HG02938 (cell line): ENCODE measurements around the gene LRRTM3.
A peak's percentile ranks its signal among the peaks of the same experiment; 100 is the strongest.

Source experiments
- ATAC-seq: cut with Tn5 transposase; IDR thresholded peaks from one replicate; pipeline ENCODE4 v1.9.1; 2021; ENCODE audit warnings: mild to moderate bottlenecking, moderate library complexity; ENCODE audit not compliant: unreplicated experiment

The LRRTM3 gene

DNA sequence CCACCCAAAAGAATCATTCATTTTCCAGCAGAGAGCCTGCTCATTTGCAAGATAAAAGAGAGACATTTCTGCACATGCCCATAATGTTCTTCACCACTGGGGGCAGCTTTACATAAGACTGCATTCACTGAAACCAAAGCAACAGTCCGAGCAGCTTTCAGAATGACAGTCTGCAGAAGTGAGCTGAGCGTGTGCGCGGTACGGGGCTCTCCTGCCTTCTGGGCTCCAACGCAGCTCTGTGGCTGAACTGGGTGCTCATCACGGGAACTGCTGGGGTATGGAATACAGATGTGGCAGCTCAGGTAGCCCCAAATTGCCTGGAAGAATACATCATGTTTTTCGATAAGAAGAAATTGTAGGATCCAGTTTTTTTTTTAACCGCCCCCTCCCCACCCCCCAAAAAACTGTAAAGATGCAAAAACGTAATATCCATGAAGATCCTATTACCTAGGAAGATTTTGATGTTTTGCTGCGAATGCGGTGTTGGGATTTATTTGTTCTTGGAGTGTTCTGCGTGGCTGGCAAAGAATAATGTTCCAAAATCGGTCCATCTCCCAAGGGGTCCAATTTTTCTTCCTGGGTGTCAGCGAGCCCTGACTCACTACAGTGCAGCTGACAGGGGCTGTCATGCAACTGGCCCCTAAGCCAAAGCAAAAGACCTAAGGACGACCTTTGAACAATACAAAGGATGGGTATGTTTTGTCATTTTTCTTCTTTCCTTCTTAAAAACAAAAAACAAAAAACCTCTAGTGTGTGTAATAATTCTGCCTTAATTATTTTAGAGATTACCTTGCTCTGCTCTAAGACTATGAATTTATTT, at the start of gene LRRTM3:
Gene LRRTM3, plus strand, starts transcription at position 141 of the 820 bp plus-strand sequence.
- ATAC-seq: peak; percentile 100

DNA sequence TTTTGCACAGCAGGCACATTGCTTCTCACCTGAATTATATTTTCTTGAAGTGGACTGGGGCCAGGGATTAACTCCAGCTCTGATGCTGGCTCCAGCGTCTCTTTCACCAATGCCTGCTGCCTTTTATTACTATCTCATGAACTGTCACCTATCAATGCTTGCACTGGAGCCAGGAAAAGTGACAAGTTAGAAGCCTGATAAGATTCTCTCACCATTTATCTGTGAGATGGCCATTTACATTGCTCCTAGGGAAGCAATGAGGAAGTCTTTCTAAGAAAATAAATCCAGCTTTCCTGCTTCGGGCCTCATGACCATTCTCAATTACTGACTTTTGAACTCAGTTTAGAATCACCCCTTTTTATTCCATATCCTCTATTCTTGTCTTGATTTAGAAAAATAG, 48.5 kb upstream of the LRRTM3 start:
- ATAC-seq: no peak

DNA sequence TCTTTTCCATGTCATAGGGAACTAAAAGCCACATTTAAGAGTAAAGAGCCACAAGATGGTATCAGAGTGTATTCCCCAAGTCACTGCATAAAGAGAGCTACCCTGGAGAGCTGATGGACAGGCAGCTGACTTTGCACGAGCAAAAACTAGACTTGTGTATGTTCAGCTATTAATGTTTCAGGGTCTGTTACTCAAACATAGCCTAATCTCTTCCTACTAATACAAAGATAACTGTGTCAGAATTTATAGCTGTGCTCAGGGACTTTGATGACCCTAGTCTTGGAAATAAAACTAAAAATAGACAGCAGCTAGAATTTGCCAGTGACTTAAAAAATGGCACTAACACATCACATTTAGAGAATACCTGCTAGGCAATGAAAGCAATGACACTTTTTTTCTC, 45.5 kb upstream of the LRRTM3 start:
- ATAC-seq: no peak

DNA sequence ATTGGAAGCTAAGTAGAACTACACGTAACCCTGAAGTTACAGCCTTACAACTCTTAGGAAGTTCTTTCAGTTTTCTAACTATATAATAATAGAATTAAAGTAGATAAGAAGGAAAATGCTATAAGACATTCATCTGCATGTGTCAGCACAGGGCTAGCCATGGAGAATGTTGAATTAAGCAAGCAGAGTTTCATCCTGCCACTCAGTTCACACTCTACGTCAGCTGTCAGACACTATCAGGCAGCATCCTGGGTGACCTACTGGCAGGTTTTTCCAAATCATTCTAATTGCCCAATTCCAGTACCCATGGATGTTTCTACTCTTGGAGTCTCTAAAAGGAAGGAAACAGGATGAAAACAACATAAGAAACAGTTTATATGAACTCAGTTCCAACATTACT, 45.0 kb upstream of the LRRTM3 start:
- ATAC-seq: no peak

DNA sequence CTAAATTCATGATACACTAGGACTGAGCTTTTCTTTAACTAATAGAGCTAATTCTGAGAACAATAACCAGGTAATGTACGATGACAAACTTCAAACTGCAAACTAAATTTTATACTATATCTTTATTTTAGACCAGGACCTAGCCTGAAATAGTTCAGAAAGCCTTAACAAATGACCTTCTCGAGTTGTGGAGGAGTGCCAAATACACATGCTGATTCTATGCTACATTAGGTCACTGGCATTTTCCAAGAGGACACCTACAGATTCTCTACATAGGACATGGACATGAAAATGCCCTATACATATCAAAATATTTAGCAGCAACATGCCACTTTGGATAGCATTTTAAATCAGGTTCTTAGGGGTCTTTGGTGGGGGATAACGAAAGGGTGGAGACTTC, 44.0 kb upstream of the LRRTM3 start:
- ATAC-seq: no peak

DNA sequence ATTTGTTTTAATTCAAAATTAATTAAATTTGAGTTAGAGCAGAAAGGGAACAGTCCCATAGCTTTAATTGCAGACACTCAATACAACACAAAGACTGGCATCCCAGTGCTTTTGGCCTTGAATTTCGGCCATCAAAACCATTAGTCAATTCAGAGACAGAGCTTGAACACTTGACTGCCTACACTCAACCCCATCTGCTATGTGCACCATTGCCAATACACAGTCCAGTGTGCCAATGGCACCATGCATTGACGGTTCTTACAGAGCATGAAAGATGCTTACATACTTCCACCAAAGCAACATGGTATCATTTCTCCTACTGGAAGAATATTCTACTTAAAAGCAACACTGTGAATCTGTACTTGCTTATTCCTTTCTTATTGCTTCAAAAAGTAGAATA, 43.6 kb upstream of the LRRTM3 start:
- ATAC-seq: no peak

DNA sequence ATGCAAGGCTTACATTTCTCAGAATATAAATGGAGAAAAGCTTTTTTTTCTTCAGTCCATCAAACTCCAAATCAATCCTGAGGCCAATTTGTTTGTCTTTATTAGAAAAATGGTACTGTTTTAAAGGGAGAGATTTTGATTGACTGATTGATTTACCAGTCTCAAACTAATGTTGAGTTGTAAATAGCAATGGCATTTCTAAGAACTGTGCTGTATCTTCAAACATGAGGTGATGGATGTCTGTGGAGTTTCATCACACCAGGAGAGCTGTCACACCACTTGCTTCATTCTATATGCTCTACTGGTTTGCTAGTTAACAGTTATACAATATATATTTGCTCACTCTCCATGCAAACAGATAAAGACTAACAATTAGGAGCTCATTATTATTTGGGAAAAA, 39.0 kb upstream of the LRRTM3 start:
- ATAC-seq: no peak

DNA sequence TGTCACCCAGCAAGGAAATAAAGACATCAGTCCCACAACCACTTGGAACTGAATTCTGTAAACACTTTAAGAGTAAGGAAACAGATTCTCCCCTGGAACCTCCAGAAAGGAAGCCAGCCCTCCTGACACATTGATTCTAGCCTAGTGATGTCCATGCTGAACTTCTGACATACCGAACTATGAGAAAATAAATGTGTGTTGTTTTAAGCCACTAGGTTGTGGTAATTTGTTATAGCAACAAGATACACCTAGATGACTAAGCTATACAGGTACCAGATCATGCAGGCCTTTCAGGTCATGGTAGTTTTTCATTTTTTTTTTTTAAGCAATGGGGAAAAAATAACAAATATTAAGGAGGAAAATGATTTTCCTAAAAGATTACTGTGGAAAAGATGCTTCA, 37.6 kb upstream of the LRRTM3 start:
- ATAC-seq: no peak

DNA sequence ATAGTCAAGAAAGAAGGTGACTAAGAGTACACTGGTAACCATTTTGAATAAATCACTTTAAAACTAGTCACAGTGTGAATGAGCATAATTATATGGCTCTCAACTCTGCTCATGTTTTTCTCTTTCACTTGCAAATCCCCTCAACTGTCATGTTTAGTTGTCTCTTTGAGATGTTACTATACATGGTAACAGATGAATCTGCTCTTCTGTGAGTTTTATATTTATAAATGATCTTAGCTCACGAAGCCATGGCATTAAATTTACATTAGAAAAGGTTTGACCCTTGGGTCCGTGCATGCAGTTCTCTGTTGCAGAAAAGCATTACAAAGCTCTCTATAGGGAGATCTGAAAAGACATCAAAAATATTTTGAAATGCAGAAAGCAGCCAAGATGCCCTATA, 33.0 kb upstream of the LRRTM3 start:
- no peak for ATAC-seq

DNA sequence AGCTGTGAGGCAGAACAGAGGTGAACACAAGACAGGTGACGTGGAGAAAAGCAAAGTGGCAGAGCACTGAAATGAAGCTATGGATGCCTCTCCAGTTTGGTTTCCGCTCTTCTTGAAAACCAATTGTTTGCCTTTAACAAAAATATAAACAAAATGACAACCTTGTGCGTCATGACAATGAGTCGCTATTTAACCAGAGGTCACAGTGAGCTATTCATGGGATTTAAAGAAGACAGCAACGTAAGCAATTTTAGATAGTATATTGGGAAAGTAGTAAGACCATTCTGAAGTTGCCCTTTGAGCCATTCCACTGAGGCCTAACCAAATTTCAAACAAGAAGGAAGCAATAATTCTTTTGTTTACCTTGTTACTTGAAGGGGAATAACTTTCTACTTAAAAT, 15.2 kb upstream of the LRRTM3 start:
- ATAC-seq: no peak

DNA sequence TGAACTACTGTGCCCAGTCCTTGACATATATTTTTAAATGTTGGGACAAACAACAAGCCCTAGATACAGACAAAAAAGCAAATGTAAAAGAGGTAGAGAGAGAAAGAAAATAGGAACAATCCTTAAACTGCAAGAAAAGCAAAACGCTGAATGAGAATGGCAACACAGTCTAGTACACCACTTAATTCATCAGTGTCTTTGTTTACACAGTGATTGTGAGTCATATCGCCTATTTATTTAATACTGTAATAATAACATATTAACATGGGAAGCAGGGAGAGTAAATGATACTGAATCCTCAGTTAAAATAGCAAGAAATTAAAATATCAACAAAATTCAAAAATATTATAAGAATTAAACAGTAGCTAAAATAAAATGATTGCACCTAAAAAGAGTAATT, 9.8 kb upstream of the LRRTM3 start:
- no peak for ATAC-seq

DNA sequence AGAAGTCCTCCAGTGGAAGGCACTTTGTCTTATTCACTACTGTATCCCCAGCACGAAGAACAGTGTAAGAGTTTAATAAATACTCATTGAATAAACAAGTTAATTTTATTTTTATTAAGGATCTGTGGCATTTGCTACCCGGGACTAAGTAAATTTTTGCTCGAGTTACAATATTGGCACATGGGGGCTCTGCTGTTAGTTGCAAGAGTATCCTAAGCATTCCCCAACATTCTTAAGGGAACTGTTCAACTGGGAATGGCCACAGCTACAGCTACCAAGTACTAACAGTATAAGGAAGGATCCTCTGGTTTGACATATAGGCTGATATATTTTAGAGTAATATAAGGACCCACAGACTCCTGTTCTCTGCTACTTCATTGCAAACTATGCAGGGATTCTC, 8.7 kb upstream of the LRRTM3 start:
- ATAC-seq: no peak

DNA sequence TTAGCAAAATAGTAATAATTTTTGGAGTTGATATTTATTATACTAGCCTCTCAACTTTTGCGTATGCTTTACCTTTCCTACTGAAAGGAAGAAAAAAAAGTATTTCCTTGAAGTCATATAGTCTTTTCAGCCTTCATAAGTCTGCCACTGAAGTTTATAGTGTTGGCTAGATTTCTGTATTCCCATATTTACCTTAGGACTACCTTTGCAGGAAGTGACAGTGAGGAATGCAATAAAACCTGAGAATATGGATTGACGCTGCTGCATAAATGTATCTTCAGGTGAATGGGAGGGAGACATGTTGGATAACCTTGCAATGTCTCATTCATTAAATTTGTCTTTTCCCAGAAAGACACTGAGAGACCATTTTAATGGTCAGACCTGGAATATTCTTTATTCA, 6.6 kb upstream of the LRRTM3 start:
- no peak for ATAC-seq

DNA sequence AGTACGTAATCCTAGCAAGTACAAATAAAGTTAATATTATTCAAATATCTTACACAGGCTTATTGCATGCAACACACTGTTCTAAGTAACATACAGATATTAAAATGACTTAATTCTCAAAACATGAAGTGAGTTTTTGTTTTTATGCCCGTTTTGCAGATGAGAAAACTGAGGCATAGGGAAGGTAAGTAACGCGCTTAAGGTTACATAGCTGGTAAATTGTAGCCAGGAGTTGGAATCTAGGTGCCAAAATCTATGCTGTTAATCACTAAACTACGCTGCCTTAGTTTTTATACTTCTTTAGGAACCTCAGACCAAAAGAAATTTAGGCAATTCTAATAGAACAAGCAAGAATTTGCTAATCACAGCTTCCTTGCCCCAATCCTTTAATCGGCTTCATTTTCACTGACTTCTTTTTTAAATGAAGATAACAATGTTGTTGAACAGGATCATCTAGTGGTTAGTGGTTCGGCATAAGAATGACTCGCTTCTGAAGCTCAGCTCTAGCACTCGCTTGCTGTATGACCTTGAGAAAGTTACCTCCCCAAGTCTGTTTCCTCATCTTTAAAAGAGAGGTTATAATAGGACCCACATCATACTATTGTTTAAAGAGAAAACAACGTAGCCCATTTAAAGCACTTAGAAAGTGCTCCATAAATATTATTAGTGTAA, 1.0 kb upstream of the LRRTM3 start:
- no peak for ATAC-seq

DNA sequence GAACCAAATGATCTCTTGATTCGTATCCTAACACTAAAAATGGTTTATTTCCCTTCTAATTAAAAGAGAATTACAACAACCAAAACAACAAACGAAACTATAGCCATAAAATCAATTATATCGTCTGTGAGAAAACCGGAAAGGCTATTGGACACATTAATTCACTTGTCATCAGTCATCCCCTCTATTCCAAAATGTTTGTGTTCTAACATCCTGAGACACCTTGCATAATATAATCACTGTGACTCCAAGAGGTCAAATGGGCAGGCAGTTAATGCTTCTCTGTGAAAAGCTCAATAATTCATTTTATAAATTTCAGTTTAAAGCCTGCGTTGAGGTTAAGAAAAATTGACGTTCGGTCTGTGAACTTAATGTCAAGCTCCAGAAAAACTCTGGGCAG, 463 bp upstream of the LRRTM3 start:
- ATAC-seq: no peak

DNA sequence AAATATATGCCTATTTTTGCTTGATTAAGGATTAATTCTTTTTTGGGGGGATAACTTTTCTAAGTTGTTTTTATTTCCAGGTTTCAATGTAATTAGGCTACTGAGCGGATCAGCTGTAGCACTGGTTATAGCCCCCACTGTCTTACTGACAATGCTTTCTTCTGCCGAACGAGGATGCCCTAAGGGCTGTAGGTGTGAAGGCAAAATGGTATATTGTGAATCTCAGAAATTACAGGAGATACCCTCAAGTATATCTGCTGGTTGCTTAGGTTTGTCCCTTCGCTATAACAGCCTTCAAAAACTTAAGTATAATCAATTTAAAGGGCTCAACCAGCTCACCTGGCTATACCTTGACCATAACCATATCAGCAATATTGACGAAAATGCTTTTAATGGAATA, 1.0 kb downstream of the LRRTM3 start:
- no peak for ATAC-seq

DNA sequence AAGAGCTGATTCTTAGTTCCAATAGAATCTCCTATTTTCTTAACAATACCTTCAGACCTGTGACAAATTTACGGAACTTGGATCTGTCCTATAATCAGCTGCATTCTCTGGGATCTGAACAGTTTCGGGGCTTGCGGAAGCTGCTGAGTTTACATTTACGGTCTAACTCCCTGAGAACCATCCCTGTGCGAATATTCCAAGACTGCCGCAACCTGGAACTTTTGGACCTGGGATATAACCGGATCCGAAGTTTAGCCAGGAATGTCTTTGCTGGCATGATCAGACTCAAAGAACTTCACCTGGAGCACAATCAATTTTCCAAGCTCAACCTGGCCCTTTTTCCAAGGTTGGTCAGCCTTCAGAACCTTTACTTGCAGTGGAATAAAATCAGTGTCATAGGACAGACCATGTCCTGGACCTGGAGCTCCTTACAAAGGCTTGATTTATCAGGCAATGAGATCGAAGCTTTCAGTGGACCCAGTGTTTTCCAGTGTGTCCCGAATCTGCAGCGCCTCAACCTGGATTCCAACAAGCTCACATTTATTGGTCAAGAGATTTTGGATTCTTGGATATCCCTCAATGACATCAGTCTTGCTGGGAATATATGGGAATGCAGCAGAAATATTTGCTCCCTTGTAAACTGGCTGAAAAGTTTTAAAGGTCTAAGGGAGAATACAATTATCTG, 1.6 kb downstream of the LRRTM3 start:
- no peak for ATAC-seq

DNA sequence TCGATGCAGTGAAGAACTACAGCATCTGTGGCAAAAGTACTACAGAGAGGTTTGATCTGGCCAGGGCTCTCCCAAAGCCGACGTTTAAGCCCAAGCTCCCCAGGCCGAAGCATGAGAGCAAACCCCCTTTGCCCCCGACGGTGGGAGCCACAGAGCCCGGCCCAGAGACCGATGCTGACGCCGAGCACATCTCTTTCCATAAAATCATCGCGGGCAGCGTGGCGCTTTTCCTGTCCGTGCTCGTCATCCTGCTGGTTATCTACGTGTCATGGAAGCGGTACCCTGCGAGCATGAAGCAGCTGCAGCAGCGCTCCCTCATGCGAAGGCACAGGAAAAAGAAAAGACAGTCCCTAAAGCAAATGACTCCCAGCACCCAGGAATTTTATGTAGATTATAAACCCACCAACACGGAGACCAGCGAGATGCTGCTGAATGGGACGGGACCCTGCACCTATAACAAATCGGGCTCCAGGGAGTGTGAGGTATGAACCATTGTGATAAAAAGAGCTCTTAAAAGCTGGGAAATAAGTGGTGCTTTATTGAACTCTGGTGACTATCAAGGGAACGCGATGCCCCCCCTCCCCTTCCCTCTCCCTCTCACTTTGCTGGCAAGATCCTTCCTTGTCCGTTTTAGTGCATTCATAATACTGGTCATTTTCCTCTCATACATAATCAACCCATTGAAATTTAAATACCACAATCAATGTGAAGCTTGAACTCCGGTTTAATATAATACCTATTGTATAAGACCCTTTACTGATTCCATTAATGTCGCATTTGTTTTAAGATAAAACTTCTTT, 2.3 kb downstream of the LRRTM3 start:
- no peak for ATAC-seq

DNA sequence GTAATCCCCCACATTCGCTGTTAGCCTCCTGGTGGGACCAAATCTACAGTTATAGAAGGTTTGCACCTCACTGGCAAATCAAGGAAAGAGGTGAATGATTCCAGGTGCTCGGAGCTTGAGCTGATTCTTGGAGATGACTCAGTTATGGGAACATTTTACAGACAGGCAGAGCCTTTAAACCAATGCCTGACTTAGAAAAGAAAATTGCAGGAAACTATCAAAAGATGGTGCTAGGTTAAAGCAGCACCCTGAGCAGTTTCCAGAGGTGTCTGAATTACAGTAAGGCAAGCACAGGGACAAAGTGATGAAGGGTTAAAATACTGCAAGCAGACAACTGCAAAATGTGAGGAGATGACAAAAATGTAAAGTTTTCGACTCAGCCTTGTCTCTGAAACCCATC, 2.9 kb downstream of the LRRTM3 start:
- ATAC-seq: no peak

DNA sequence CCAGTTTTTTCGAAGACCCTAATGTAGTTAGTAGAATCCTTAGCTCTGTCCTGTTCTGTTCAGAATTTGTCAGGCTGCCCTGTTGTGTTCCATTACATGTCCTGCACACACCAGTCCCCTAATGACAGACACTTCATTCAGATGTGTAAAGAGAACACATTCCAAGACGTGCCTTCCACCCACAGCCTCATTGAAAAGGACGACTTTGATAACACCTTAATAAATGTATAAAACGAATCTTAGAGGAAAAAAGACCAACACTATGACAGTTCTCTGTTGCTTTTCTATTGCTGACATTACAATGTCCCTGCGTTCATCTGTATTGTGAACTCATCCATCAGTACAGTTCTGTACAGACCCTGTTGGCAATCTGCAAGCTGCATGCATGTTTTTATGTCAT, 3.5 kb downstream of the LRRTM3 start:
- no peak for ATAC-seq

DNA sequence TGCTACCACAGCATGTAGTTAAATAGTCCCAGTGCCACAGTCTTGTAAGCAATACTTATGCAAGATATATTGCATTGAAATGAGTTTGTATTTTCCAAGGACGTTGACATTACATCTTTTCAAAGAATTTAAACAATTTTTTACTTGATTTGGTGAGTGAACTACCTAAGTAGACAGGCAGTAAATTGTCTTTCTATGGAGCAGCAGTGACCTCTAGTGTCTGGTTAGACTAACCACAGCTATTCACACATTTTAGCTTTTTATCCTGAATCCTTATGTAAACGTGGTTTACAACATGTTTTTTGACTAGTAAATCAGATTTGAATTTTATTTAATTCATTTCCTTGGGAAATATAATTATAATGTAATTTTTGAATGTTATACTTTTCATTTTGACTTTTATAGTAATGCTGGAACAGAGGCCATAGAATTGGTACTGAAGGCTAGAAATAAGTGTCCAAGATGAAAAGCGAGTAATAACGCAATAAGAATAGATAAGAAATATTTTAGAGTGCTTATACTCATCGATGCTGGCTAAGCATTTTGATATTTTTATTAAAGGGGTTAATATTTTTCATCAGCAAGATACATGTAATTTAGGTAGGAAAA, 5.6 kb downstream of the LRRTM3 start:
- ATAC-seq: peak; percentile 83
